Measurements from ENCODE around the gene DDX39B.
"Not testable (repeated sequence)": the region's sequence is repeated elsewhere in the genome, so short reads cannot be mapped to it uniquely, and the experiment has no call there.

Gene DDX39B

DNA sequence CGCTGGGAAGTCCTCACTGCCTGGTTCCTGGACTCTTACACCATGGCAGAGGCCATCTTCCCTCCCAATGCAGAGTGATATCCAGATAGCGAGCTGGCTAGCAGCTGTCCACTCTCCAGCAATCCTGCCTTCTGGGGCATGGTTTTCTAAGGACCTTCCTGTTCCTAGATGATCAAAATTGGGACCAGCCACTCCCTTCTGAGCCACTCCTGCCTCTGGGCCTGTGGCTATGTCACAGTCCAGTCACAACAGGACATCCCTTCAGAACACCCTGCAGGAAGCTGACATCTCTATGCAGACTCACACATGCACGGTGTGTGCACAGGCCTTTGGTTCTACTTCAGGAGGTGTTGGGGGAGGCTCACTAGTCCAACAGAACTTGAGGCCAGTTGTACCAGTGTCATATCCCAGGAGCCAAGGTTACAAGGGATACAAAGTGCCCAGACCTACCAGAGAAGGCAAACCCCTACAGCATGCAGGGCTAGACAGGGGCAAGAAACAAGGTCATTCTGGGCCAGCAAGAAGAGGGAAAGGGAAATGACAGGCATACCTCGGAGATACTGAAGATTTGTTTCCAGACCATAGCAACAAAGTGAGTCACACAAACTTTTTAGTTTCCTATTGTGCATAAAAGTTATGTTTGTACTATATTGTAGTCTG is 15.7 kb downstream of the DDX39B start:
- DNase-seq: no peak

DNA sequence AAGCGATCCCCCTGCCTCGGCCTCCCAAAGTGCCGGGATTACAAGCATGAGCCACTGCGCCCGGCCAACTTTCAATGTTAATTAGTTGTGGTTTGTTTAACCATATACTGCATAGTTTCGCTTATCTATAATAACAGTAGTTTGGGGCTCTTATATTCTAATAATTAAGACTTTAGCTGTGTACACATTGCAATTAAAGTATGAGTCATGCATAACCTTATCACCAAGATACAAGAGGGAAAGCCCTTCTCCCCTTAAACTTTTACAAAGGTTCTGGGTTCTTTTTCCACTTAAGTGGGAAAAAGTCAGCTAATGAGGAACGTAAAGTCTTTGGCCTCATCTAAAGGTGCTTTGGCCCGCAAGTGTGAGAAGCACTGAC is 16.3 kb downstream of the DDX39B start:
- no peak for DNase-seq

DNA sequence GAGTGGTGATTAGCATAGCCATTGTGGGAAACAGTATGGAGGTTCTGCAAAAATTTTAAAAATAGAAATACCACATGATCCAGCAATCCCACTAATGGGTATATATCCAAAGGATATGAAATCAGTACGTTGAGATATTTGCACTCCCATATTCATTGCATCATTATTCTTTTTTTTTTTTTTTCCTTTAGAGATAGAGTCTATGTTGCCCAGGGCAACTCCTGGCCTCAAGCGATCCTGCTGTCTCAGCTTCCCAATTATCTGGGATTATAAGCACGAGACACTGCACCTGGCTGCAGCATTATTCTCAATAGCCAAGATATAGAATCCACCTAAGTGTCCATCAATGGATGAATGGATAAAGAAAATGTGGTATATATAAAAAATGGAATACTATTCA is 20.0 kb downstream of the DDX39B start:
- no peak for DNase-seq

DNA sequence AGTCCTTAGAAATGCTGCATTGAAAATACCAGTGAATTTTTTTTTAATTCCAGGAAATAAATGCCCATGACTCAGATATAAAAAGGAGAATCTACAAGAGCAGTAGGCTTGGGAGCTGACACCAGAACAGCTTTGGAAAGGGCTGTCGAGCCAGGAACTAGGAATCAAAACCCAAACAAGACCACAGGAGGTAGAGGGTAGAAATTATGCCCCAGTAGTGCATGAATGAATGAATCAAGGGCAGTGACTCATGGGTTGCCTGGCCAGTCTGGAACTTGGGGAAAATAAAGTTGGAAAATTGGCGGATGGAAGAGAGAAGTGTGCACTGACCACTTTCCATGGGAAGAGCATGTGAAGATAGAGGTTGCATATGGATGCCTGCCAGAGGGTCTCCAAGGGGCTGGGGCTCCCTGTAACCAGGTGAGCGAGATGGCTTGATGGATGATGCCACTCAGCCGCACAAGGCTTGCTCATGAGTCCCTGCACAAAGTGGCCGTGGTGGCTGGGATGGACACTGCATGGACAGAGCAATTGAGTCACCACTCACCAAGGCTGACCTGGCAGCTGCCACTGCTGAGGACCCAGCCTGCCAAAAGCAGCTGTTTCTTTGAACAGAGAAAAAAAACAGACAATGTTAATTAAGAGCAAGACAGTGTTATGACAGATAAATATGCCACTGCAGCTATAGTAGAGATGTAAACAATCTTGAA is 28.2 kb downstream of the DDX39B start:
- no peak for DNase-seq

DNA sequence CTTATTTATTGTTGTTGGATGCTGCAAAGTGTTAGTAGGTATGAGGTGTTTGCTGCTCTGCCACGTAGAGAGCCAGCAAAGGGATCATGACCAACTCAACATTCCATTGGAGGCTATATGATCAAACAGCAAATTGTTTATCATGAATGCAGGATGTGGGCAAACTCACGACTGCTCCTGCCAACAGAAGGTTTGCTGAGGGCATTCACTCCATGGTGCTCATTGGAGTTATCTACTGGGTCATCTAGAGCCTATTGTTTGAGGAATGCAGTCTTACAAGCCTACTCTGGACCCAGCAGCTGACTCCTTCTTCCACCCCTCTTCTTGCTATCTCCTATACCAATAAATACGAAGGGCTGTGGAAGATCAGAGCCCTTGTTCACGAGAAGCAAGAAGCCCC is 31.8 kb downstream of the DDX39B start:
- DNase-seq: no peak

DNA sequence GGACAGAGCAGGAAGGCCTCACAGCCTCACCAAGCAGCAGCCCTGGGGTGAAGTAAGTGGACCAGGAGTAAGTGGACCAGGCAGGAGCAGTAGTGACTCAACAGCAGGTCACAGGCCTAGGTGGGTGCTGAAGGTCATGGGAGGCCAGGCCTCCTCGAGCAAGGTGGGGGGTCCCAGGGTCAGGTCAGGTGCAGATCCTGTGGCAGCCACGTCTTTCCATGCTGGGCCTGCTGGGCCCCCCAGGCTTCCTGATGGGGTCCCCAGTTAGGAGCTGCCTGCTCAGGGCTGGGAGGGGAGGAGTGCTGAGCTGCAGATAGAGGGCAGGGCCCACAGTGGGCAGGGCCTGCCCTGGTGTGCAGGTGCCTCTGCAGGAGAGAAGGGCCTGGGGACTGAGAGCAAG is 32.8 kb downstream of the DDX39B start:
- DNase-seq: not testable (repeated sequence)

DNA sequence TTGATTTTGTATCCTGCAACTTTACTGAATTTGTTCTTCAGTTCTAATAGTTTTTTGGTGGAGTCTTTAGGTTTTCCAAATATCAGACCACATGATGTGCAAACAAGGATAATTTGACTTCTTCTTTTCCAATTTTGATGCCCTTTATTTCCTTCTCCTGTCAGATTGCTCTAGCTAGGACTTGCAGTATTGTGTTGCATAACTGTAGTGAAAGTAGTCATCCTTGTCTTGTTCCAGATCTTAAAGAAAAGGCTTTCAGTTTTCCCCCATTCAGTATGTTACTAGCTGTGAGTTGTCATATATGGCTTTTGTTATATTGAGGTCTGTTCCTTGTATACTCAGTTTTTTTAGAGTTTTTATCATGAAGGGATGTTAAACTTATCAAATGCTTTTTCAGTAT is 39.2 kb downstream of the DDX39B start:
- DNase-seq: no peak

DNA sequence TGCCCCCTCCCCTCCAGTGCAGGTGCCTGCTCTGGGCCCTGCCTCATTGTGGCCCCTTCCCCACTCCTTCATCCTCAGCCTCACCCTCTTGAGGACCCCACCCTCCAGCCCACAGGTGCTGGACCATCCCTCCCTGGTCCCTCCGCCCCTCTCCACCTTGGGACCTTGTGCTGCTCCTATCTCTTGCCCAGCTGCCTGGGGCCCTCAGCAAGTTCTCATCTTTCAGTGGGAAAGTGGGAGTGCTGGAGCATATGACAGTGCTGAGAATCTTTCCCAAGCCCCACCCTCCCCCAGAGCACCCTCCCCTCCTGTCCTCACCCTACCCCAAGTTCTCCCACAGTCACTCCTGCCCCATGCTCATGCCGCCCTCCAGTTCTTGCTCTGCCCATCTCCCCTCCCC is 42.2 kb downstream of the DDX39B start:
- not testable (repeated sequence) for DNase-seq

DNA sequence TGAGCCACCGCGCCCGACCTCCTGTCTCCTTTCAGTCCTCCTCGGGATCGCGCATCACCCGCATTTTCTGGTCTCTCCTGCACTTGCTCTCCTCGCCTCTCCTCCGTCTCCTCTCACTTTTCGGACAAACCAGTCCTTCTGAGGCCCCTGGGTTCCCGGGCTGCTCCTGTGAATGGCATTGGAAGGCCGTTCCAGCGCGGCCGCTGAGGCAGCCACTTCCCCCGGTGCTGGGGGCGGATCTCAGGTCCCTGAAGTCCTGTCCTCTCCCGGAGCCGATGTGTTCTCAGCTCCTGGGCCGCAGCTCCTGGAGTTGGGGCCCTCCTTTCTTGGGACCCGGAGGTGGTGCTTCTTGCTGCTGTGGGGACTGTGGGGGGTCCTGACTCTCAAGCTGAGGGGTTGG is 43.1 kb downstream of the DDX39B start:
- no peak for DNase-seq

DNA sequence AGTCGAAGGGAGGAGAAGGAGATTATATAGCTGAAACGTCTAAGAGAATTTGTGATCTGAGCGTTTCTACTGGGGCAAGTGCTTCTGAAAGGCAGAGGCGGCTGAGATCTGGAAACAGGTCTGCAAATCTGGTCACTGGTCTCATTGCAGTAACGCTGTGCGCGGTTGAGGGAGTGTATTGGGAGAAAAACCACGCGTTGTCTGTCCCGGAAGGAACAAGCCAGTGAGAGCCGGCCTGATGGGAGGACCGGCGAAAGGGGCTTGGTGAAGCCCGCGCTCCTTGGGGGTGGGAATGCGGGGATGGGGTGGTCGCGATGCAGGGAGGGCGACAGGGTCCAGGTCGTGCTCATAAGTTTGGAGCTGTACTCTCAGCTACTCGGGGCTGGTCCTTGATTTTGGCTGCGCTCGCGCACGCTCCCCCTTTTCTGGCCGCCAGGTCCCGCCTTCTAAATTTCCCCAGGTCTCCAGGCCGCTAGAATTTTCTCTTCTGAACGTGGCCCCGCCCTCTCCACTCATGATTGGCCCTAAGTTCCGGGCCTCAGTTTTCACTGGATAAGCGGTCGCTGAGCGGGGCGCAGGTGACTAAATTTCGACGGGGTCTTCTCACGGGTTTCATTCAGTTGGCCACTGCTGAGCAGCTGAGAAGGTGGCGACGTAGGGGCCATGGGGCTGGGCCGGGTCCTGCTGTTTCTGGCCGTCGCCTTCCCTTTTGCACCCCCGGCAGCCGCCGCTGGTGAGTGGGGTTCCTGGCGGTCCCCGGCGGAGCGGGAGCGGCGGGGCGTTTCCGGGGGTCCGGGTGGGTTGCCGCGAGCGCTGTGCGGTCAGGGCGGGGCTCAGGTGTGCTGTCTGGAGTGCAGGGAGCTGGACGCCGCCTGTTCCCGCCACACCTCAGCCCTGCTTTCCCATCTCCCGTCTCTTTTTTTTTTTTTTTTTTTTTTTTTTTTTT is 44.0 kb downstream of the DDX39B start, which contains the start of gene MICB:
TSS of gene MICB (plus strand) at position 615 of the 946 bp plus-strand sequence. CDS start at position 664, 49 bp downstream.
- peak; percentile 88 for DNase-seq

DNA sequence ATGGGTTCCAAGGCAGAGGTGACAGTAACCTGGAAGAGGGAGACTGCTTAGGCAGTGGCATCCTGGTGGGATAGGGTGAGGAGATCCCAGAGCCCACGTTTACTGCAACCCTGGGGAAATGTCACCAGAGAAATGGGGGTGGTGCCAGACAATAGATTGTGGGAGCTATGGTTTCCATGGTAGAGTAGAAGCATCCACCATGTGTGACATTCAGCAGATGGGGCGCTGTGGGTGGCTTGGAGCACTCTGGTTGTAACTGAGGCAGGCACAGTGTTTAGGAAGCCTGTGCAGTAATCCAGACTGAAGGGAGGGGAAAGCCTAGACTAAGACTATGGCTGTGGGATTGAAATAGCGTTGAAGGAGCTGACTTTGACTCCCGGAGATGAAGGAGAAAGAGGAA is 45.0 kb downstream of the DDX39B start:
- not testable (repeated sequence) for DNase-seq

DNA sequence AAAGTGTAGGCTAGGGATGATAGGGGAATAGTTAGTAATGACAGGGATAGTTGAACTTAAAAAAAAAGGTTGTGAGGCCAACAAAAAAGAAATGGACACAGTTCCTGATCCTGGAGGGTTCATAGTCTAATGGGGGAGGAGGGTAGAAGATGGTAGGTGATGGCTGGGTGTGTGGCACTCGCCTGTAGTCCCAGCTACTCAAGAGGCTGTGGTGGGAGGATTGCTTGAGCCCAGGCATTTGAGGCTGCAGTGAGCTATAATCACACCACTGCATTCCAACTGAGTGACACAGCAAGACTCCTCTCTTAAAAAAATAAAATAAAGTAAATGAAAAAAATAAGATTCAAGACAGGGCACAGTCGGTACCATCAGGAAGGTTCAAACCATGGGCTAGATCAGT is 46.2 kb downstream of the DDX39B start:
- no peak for DNase-seq

DNA sequence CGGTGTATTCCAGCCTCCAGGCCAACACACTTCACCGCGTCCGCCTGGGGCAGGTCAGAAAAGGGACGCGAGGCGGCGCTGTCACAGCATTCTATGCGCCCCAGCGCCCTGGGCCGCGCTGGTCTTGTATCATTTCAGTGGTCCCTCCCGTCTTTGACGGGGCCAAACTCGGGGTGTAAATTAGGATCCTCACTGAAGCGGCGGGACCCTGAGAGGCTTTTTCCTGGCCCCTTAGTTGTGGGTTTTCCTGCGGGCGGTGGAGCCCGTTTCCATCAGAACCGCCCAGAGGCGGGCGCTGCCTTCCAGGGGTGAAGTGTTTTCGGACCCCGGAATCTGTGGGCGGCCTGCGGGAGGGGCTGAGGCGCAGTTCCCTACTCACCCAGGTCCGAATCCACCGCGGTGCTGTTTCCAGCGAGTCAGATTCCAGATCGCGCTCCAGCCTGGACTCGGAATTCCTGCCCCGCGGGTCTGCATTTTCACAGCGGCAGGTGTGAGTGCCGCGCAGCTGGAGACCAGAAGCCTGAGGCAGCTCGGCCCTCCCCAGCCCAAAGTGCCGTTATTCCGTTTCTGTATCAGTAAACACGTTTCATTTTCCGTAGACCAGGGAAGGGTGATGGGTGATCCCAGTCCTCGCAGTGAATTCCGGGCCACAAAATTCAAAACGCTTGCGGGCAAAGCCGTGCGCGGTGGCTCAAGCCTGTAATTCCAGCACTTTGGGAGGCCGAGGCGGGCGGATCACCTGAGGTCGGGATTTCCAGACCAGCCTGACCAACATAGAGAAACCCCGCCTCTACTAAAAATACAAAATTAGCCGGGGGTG is 47.7 kb downstream of the DDX39B start:
- peak; percentile 77 for DNase-seq

DNA sequence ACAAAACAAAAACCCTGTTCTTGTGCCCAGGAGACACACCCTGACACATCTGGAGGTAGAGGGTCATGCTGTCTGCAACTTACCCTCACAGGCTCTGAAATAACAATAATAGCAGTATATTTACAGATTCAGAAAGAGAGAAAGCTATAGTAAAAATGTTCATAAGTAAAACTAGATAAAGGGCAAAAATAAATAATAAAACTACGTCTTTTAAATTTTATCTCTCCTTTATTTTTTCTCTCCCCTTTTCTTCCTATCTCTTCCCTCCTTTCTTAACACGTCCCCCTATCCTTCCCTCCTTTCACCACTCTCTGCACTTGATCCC is 48.3 kb downstream of the DDX39B start:
- not testable (repeated sequence) for DNase-seq

DNA sequence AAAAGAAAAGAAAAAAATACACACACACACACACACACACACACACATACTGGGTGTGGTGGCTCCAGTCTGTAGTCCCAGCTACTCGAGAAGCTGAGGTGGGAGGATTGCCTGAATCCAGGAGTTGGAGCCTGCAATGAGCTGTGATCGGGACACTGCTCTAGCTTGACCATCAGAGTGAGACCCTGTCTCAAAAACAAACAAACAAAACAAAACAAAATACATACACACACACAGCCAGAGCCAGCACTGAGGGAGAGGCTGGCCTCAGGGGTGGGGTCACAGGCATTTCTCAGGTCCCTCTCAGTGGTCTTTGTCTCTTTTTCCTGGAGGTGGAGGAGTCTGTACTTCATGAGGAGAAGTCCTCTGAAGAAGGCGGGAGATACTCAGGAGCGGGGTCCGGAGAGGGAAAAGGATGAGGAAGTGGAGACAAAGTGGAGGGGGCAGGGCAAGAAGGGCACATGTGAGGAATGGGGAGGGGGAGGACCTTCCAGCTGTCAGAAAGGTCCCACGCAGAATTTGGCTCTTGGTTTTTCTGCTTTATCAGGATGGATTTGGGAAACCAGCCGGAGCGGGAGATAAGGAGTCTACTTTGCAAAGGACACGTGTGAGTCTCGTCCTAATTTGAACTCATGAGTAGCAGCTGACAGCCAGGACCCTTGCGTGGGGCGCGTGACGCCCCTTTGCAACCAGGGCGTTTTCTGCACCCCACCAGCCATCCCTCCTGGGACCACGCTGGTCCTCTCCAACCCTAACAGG is 51.5 kb downstream of the DDX39B start:
- DNase-seq: no peak

DNA sequence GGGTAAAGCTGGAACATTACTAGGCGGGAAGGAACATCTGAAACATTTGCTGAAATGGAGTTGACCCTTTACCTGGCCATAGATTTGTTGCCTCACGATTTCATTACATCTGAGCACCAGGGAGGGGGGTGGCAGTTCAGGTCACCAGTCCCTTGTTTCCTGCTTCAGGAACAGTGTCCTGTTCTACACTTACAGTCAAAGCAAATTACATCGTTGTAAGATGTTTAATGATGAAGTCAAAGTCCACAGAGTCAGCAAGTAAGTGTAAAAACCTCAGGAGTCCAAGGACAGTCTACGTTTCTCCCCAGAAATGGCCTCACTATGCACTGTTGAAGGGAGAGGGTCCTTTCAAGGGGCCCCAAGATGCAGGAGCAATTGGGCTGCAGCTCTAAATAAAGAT is 52.7 kb downstream of the DDX39B start:
- DNase-seq: no peak

DNA sequence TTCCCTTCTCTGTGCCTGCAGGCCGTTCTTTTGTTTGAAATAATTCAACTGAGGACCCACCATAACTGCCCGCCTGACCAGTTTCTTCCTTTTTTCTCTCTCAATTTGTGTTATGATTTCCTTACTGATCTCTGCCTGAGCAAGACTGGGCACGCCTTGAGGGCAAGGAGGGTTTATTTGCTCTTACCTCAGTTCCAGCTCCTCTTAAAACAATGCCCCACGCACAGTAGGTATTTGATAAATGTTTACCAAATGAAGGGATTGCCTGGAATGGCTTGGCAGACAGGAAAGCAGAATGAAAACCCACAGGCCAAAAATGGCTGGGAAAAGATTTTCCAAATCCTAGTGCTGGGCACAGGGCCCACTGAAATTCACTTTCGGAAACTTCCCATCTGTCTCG is 54.1 kb downstream of the DDX39B start:
- not testable (repeated sequence) for DNase-seq

DNA sequence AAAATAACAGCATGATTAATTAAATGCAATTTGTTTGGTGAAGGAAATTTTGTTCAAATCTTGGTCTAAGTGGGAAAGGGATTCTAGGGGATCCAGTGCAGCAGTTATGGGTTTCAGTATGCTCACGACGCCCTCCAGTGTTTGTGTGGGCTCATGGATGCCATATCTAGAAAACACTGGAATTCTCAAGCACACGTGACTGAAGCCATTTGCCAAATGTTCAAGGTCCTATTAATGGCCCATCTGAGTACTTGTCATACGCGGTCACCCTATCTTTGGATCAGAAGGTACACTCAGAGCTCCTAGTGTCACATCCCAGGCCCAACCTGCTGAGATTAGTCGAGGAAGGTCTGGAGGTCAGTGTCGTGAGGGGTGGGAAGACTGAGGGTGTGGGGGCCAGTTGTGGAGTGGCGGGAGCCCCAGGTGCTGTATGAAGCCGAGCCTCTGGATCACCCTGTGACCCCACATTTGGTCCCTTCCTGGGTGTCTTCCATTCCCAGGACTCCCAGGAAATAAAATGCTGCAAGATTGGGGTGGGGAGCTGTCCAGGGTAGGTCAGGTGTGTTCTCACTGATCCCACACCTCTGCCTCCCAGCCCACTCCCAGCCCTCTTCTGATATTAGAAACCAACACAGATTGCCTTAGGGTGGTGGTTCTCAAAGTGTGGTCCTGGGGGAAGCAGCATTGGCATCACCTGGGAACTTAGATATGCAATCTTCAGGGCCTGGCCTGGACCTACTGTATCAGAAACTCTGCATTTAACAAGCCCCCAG is 55.6 kb downstream of the DDX39B start:
- DNase-seq: not testable (repeated sequence)

DNA sequence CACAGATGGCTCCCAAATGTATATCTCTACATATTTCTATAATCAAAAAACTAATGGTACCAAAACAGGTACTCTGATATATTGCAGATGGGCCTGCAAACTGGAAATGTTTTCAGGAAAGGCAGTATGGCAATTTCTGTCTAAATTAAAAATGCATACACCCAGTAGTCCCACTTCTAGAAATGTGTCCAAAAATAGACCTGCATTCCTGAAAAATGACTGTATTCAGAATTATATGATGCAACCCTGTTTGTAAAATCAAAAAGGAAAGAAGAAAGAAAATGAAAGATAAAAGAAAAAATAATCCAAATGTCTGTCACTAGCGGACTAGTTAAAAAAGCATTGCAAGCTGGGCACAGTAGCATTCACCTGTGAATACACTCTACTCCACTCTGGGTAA is 56.7 kb downstream of the DDX39B start:
- DNase-seq: no peak

DNA sequence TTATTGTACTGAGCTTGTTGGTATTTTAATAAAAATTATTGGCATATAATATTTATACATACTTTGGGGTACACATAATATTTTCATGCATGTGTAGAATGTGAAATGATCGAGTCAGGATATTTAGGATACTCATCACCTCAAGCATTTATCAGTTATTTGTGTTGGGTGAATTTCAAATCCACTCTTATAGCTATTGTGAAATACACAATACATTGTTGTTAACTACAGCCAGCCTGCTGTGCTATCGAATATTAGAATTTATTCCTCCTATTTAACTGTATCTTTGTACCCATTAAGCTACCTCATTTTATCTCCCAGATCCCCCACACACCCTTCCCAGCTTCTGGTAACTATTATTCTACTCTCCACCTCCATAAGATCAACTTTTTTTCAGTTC is 58.4 kb downstream of the DDX39B start:
- no peak for DNase-seq

DNA sequence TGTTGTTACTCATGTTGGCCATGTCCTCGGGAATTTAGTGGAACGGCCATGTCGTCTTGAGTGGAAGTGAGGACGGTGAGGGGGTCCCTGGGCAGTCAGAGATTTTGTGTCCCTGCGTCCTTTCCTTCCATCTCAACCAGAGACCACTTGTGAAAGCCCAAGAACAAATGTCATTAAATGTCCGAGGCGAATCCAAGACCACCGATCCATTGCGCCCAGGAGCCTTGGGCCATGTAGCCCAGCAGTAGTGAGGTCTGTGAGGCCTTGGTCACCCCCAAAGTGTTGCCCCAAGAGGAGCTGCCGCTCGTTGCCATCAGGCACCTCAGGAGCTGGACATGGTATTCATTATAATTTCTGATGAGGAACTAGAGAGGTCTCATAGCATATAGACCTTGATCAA is 61.2 kb downstream of the DDX39B start:
- no peak for DNase-seq

Data from CD4-positive, alpha-beta T cell treated with Interleukin-12 subunit alpha and Interleukin-12 subunit beta, for 1 hour (primary cell).